Upper lobe of left lung (tissue), 6 donors: ENCODE data around the gene SYF2. TPM values are rescaled to one million over a fixed set of nuclear protein-coding genes. Genes with fewer than 3 reads are reported as not detected.
"Not testable (repeated sequence)": the region's sequence is repeated elsewhere in the genome, so short reads cannot be mapped to it uniquely, and the experiment has no call there.

ENCODE experiments used
- ATAC-seq, 2 donors: fragments of 200-7000 bp; cut with Tn5 transposase; one replicate each; pipeline ENCODE4 v1.9.1; 2022; ENCODE audit warnings: mild to moderate bottlenecking in 2 of 2, moderate library complexity in 2 of 2; ENCODE audit not compliant: low FRiP score in 2 of 2
- DNase-seq, 2 donors: peaks; one replicate each; pipeline ENCODE4 v3.0.0-alpha.2; 2019 to 2020
- H3K27ac ChIP-seq, 4 donors: fragments of 200-600 bp; sonication (generic); one replicate each; pipeline ENCODE4 v1.5.1; 2016 to 2019
- H3K27me3 ChIP-seq, 4 donors: fragments of 200-600 bp; sonication (generic); one replicate each; pipeline ENCODE4 v1.5.1; 2017 to 2019
- H3K36me3 ChIP-seq, 4 donors: fragments of 200-600 bp; sonication (generic); one replicate each; pipeline ENCODE4 v1.5.1; 2016 to 2019
- H3K4me1 ChIP-seq, 4 donors: fragments of 200-600 bp; sonication (generic); one replicate each; pipeline ENCODE4 v1.5.1; 2018 to 2019
- H3K4me3 ChIP-seq, 4 donors: fragments of 200-600 bp; sonication (generic); one replicate each; pipeline ENCODE4 v1.5.1; 2017 to 2019; ENCODE audit warnings: mild to moderate bottlenecking in 2 of 4, moderate library complexity in 1 of 4
- H3K9me3 ChIP-seq, 4 donors: fragments of 200-600 bp; sonication (generic); one replicate each; pipeline ENCODE4 v1.5.1; 2018 to 2019
- EP300 ChIP-seq, 4 donors: sonication (generic); formaldehyde crosslinking; IDR thresholded peaks; one replicate each; pipeline ENCODE4 v1.5.1; 2017; ENCODE audit warnings: antibody characterized with exemption in 4 of 4, control low read depth in 2 of 4
- POLR2A ChIP-seq, 4 donors: fragments of 450-650 bp; IDR thresholded peaks; one replicate each; pipeline ENCODE4 v1.5.1; 2016 to 2017; ENCODE audit warnings: antibody characterized with exemption in 4 of 4, mild to moderate bottlenecking in 2 of 4
- POLR2AphosphoS5 ChIP-seq, 2 donors: sonication (generic); formaldehyde crosslinking; IDR thresholded peaks; one replicate each; pipeline ENCODE4 v1.5.1; 2017; ENCODE audit warnings: antibody characterized with exemption in 2 of 2
- WGBS, 2 donors: methylation state at CpG; one replicate each; pipeline ENCODE4 v1.1.5; 2017 to 2018; 5-methylcytosine and 5-hydroxymethylcytosine counted together
- total RNA-seq, 6 donors: library from RNA; depleted of rRNA in 4 of 6; stranded (reverse); fragments of >200 nt in 4 of 6; gene quantifications; one replicate each; pipeline versions ENCODE4 v1.1.0 to v1.2.1, GENCODE V29; 2016 to 2021
- TF ChIP-seq, protein P1 (sequence below), 6 experiments: fragments of 450-650 bp in 4 of 6; fragments of 200-600 bp in 2 of 6; sonication (generic) in 2 of 6; IDR thresholded peaks; one replicate each; pipeline ENCODE4 v1.5.1; 2016 to 2019; ENCODE audit warnings: antibody characterized with exemption in 6 of 6
- donor health status: DM: no; HTN: no; CAD: no; lungs with moderate emphysema.
- donor health status: DM: no; HTN: yes; CAD: no; lungs with severe emphysema.

Gene SYF2
- total RNA-seq, 6 donors from 2014 or later, result 21.9 to 66.5 (median 39.5) TPM

DNA sequence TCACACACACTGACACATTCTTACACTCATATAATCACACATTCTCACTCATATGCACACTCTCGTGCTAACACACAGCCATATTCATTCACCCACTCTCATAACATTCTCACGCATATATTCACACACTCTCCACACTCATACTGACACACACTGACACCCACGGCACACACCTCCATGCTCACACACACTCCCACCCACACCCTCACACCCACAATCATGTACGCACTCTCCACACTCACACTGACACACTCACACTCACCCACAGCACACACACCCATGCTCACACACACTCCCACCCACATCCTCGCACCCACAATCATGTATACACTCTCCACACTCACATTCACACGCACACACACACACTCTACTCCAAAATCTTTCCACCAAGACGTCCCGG is 38.2 kb downstream of the SYF2 start:
- no peak overlapping the region for H3K27ac ChIP-seq
- no peak for ATAC-seq
- WGBS, 2 donors, result 71 to 83% methylated on average over 8 of the region's 8 CpGs

DNA sequence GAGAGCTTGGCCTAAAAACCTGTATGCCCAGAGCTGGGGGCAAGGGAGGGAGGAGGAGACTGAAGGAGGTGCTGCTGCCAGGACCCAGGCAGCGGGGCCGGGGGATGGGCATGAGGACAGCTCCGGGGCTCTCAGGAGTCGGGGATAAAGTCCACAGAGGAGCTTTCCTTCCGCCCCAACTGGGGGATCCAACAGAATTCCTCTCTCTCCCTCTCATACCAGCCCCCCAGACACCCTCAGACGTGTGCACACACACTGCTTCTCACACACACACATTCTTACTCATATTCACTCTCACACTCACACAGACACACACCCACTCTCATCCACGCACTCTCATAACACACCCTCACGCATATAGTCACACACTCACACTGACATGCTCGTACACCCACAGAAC is 39.1 kb downstream of the SYF2 start:
- TF ChIP-seq EP300 (IDR thresholded peaks at IDR 0.05) (no peak), POLR2AphosphoS5 (IDR thresholded peaks at IDR 0.05) (no peak)
- DNase-seq, result no peak
- WGBS, 2 donors, result 66 to 71% methylated on average over 9 of the region's 9 CpGs
- H3K4me1 ChIP-seq, result no peaks in the 10 kb centered on the region
- ATAC-seq, result no peak
- H3K36me3 ChIP-seq, result no peaks in the 10 kb centered on the region
- H3K4me3 ChIP-seq, result no peak overlapping the region
- H3K9me3 ChIP-seq, result no peaks in the 10 kb centered on the region
- no peak overlapping the region for H3K27ac ChIP-seq
- H3K27me3 ChIP-seq, result no peaks in the 10 kb centered on the region

More for the DNA sequence above, 38.2 kb downstream of the SYF2 start:
- Histone ChIP-seq H3K27me3 (no peaks in the 10 kb centered on the region), H3K36me3 (no peaks in the 10 kb centered on the region), H3K4me1 (peaks cover 0 to under 1% (median 0%) of the 10 kb centered on the region in 4 donors), H3K9me3 (no peaks in the 10 kb centered on the region), H3K4me3 (no peak overlapping the region)
- TF ChIP-seq POLR2A (IDR thresholded peaks at IDR 0.05) (no peak), EP300 (IDR thresholded peaks at IDR 0.05) (no peak), POLR2AphosphoS5 (IDR thresholded peaks at IDR 0.05) (no peak)
- TF ChIP-seq, protein P1, sequence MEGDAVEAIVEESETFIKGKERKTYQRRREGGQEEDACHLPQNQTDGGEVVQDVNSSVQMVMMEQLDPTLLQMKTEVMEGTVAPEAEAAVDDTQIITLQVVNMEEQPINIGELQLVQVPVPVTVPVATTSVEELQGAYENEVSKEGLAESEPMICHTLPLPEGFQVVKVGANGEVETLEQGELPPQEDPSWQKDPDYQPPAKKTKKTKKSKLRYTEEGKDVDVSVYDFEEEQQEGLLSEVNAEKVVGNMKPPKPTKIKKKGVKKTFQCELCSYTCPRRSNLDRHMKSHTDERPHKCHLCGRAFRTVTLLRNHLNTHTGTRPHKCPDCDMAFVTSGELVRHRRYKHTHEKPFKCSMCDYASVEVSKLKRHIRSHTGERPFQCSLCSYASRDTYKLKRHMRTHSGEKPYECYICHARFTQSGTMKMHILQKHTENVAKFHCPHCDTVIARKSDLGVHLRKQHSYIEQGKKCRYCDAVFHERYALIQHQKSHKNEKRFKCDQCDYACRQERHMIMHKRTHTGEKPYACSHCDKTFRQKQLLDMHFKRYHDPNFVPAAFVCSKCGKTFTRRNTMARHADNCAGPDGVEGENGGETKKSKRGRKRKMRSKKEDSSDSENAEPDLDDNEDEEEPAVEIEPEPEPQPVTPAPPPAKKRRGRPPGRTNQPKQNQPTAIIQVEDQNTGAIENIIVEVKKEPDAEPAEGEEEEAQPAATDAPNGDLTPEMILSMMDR (IDR thresholded peaks at IDR 0.05), result no peak
- DNase-seq, result no peak

DNA sequence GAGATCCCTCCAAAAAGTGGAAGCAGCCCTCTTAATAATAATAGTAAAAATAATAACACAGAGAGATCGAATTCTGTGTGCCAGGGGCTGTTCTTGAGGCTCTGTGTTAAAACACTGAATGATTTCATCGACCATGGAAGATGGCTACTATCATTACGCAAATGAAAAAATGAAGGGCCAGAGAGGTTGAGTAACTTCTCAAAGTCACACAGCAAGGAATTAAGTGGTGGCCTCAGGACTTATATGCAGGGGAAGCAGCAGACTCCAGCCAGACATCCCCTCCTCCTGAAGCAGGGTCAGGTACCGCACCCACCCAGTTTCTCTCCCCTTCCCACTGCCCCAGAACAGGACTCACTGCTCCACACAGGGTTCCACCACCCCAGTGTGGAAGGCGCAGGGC is 40.1 kb downstream of the SYF2 start:
- Histone ChIP-seq H3K27ac (no peak overlapping the region), H3K9me3 (no peaks in the 10 kb centered on the region), H3K36me3 (no peaks in the 10 kb centered on the region), H3K27me3 (no peaks in the 10 kb centered on the region), H3K4me3 (no peak overlapping the region), H3K4me1 (no peaks in the 10 kb centered on the region)
- TF ChIP-seq POLR2A (IDR thresholded peaks at IDR 0.05) (no peak), POLR2AphosphoS5 (IDR thresholded peaks at IDR 0.05) (no peak), EP300 (IDR thresholded peaks at IDR 0.05) (no peak)
- TF ChIP-seq, protein P1 (IDR thresholded peaks at IDR 0.05), result no peak
- DNase-seq (no peak), ATAC-seq (no peak)
- 86 to 89% methylated on average over 5 of the region's 5 CpGs for WGBS, 2 donors

DNA sequence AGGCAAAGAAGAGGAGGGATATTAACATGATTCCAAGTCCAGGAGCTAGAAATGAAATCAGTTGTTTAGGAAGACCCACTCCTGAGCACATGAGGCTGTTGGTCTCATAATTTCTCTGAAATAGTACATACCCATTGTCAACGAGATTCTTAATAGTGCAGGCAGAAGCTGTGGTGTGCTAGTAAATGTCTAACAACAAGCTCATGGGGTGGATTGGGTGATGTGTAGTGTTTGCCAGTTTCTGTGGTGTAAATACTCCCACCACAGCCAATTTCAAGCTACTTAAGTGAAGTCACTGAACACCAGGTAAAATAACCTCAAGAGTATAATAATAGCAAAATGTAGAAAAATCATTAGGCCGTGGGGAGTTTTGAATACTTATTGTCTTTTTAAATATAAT is 42.0 kb downstream of the SYF2 start:
- Histone ChIP-seq H3K9me3 (no peaks in the 10 kb centered on the region), H3K27ac (no peak overlapping the region), H3K4me3 (no peak overlapping the region), H3K27me3 (no peaks in the 10 kb centered on the region), H3K4me1 (no peaks in the 10 kb centered on the region), H3K36me3 (no peaks in the 10 kb centered on the region)
- DNase-seq (no peak), ATAC-seq (no peak)
- 79 to 83% methylated on average over 2 of the region's 2 CpGs for WGBS, 2 donors
- TF ChIP-seq POLR2A (IDR thresholded peaks at IDR 0.05) (no peak), EP300 (IDR thresholded peaks at IDR 0.05) (no peak), POLR2AphosphoS5 (IDR thresholded peaks at IDR 0.05) (no peak)
- TF ChIP-seq, protein P1 (IDR thresholded peaks at IDR 0.05), result no peak

DNA sequence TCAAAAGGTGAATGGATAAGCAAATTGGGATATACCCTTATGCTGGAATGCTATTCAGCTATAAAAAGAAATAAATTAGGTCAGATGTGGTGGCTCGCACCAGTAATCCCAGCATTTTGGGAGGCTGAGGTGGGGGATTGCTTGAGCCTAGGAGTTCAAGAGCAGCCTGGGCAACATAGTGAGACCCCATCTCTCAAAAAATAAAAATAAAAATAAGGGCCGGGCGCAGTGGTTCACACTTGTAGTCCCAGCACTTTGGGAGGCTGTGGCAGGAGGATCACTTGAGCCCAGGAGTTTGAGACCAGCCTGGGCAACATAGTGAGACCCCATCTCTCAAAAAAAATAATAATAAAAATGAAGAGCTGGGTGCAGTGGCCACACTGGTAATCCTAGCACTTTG is 44.4 kb downstream of the SYF2 start:
- H3K27me3 ChIP-seq, H3K9me3 ChIP-seq, H3K4me1 ChIP-seq, H3K36me3 ChIP-seq, ATAC-seq, H3K27ac ChIP-seq, H3K4me3 ChIP-seq, DNase-seq: not testable (repeated sequence)
- WGBS, 2 donors, result 96 to 100% methylated on average over 3 of the region's 3 CpGs

DNA sequence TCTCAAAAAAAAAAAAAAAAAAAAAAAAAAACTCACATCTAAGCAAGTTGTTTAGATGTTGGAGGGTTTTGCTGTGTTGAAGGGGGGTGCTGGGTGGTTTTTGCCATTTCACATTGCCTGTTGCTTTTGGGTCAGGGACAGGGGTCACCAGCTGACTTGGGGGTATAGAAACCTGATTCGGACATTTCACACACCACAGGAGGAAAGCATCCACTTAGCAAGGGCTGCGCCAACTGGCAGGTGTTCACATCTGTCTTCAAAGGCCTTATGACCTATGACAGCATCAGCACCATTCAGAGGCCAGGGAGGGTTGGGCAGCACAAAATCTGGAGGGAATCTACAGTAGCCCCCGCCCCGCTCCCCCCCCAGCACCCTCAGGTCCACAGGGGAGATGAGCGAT is 45.2 kb downstream of the SYF2 start:
- Histone ChIP-seq H3K9me3 (no peaks in the 10 kb centered on the region), H3K4me3 (no peak overlapping the region), H3K36me3 (no peaks in the 10 kb centered on the region), H3K27me3 (no peaks in the 10 kb centered on the region), H3K27ac (no peak overlapping the region), H3K4me1 (no peaks in the 10 kb centered on the region)
- DNase-seq (no peak), ATAC-seq (no peak)
- no peak for TF ChIP-seq EP300 (IDR thresholded peaks at IDR 0.05)
- WGBS, 2 donors, result 90 to 92% methylated on average over 5 of the region's 5 CpGs
